Left forelimb (tissue), 1 donor: ENCODE data around the gene SMYD3.

Experiments used
- DNase-seq: peaks from one replicate; pipeline ENCODE4 v3.0.0-alpha.2; 2018; ENCODE audit warnings: low spot score

SMYD3 gene

DNA sequence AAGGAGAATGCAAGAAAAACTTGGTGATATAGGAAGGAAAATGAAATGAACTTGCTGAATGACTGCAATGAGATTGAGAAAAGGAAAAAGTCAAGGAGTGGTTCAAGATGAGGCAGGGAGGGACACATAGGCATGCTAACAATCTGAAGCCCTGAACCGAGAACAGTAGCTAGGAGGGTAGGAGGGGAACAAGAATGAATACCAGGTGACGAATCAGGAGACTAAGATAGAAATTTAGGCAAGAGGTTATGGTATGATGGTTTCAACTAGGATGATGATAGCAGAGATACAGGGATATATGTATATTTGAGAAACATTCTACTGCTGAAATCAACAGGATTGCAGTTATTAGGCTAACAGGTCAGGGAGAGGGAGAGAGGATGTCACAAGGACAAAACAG, 44.1 kb downstream of the SMYD3 start:
- DNase-seq, result no peak

DNA sequence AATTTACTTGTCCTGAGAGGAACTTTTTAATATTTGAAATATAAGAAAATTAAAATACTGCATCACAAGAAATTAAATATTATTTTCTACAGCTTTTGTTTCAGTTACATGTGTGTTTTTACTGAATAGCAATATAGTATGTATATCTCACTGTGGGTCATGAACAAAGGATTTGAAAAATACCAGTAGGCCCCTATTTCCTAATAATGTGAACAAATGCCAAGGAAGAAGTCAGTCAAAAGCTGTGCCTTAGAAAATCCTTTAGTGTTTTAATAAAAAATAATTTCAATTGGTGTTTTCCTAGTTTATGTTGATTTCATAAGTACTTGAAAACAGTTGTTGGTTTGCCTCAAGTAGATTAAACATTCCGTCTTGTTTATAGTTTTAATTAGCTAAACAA, 46.7 kb downstream of the SMYD3 start:
- no peak for DNase-seq

DNA sequence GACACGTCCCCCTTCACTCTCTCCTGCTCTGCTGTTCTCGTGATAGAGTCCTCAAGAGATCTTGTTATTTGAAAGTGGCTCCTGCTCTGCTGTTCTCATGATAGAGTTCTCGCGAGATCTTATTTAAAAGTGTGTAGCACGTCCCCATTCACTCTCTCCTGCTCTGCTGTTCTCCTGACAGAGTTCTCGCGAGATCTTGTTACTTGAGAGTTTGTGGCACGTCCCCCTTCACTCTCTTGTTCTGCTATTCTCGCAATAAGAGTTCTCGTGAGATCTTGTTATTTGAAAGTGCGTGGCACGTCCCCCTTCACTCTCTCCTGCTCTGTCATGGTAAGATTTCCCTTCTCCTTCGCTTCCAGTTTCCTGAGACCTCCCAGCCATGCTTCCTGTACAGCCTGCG, 47.9 kb downstream of the SMYD3 start:
- no peak for DNase-seq

DNA sequence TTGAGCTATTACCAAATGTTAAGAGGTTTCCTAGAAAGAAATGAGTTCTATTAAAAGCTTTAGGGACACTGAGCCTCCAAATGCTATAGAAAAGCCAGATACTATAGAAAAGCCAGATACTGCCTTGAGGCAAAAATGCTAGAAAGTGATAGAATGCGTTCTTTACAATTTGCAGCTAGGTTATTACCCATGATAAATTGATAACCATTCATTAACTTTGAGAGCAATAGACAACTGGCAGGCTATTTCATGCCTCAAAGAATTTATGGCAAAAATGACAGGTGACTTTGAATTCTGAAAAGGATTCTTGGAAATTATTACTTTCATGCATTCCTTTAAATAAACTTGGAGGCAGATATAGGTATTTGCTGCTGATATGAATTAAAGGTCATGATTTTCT, 51.6 kb downstream of the SMYD3 start:
- DNase-seq, result no peak

DNA sequence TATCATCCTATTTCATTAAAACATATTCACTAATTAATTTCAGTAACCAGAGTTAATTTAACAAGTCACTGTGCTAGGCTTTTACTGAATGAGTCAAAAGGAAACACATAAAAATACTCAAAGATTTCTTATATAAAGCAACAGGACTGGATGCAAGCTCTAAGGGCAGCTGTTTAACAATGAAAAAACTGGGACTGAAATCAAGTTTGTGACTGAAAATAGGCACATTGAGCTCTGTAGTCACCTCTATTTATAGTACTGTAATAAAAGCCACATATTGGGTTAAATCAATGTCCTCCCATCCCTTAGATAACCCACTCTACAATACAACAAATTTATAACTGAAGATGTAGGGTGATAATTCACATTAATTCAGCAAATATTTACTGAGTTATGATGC, 52.4 kb downstream of the SMYD3 start:
- DNase-seq, result no peak

DNA sequence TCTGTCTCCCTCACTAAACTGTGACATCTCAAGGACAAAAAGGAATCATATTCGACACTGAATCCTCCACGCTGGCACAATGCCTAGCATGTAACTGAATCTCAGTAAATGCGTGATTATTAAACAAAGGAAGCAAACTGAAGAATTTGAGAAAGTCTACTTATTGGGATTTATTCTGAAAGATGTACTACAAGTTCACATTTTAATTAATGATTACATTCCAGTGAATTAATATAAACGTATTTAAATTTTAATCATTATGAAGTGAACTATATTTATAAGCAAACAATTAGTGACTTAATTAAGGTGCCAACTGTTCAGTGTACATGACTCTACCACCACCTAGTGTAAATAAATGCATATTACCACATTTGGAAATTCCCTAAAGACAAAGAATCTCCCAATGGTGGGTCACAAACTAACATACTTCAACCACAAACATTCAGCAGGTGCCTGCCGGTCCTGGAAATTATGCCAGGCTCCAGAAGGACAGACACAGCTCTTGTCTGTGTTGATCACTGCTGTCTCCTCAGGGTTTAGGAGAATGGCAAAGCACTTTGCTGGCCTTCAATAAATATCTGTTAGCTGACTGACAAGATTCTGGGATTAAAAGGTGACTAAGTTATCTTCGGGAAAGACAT, 56.3 kb downstream of the SMYD3 start:
- DNase-seq, result no peak

DNA sequence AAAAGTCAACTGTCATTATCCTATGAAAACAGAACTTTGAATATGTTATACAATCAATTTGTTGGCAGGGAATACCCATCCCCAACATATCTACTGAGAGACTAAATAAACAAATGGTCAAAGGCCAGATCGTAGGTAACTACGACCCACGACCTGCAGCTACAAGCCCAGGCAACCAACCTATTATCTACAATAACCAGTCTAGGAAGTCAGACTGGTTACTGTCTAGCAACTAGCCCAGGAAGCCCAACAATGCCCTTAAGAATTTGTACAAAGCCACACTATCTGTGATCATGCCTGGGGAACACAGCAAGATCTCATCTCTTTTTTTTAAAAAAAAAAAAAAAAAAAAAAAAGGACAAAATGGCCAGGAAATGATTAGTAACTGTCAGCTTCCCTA, 58.7 kb downstream of the SMYD3 start:
- DNase-seq, result no peak

DNA sequence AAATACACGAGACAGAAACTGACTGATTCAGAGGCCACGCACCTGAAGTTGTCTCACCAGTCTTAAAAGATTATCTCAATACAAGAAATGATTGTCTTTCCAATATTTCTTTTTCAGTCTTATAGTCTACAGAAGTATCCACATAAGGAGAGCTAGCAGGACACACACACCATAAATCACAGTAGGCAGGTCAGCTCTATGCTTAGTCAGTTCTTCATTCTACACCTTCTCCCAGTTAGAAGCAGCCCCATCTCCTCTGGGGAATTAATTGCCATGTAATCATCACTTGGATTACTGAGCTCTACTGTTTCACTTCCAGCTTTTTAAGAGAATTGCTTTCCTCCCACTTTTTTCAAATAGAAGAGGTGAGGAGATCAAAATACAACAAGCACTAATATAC, 59.6 kb downstream of the SMYD3 start:
- no peak for DNase-seq

DNA sequence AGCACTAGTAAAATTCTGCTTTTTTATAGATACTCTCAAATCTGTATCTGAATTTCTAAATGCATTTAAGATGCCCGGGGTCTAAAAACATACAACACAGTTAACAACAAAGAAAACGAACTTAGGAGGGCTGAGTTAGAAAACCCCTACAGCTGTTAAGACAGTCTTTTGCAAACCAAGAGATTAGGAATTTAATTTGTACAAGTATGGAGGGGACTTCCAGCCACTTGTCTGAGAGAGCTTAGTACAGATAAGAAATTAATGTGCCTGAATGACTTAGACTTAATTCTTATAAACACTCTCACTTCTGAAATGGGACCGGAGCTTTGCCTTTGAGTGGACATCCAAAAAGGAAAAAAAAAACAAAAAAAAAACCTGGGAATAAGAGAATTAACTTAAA, 61.6 kb downstream of the SMYD3 start:
- DNase-seq, result no peak

DNA sequence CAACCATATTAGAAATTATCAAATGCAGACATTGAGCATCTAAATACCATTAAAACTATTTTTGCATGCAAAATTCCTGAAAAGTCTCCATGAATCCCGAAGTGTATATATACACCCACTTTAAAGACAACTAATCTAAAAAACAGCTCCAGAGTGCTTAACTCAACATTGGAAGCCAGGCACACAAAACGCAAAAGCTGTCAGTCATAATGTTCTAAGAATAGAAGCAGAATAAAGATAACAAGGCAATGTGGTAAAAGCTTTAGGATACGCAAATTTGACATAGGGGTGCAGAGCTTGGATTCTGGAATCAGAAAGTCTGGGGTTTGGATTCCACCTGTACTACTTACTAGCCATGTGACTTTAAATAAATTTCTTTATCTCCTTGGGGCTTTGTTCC, 62.5 kb downstream of the SMYD3 start:
- no peak for DNase-seq

DNA sequence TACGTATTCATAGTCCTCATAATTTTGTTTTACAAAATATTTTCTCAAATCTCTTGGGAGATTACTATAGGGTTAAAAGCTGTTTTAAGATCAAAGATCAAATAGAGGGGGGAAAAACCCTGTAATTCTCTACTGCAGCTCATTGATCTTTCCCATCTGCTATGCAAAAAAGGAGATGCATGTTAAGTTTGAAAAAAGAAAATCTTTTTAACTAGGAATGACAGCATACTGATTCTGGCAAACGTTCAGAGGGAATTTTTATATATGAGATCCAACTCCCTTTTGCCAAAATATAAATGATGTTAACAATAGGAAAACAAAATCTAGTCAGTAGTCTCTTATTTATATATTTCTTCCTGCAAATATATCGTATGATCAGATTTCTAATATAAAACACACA, 69.1 kb downstream of the SMYD3 start:
- DNase-seq, result no peak

DNA sequence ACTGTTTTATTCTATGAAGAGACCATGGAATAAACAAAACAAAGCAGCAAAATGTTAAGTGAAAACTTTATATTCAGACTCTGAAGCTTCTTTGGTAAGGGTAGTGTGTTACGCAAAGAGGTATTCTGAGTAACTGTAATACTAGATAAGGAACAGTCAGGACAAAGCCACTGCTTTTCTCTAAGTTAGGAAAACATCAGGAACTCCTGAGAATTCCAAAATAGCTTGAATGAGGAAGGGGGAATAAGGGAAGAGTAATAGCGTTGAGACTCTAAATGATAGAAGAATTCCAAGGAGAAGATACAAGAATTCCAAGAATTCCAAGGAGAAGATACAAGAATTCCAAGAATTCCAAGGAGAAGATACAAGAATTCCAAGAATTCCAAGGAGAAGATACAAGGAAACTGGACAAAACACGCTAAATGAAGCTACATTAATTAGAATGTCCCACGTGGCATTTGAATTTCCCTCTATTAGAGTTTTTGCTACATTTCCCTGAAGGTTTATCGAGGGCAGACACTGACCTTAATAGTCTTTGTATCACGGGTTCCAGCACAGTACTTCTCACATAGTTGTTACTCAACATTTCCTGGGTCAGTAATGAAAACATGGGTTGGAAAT, 71.5 kb downstream of the SMYD3 start:
- DNase-seq, result no peak

DNA sequence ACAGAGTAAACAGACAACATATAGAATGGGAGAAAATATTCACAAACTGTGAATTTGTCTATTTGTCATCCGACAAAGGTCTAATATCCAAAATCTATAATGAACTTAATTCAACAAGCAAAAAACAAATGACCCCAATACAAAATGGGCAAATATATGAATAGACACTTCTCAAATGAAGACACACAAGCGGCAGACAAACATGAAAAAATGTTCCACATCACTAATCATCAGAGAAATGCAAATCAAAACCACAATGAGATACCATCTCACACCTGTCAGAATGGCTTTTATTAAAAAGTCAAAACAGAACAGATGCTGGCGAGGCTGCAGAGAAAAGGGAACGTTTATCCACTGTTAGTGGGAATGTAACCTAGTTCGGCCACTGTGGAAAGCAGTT, 72.7 kb downstream of the SMYD3 start:
- DNase-seq, result no peak

DNA sequence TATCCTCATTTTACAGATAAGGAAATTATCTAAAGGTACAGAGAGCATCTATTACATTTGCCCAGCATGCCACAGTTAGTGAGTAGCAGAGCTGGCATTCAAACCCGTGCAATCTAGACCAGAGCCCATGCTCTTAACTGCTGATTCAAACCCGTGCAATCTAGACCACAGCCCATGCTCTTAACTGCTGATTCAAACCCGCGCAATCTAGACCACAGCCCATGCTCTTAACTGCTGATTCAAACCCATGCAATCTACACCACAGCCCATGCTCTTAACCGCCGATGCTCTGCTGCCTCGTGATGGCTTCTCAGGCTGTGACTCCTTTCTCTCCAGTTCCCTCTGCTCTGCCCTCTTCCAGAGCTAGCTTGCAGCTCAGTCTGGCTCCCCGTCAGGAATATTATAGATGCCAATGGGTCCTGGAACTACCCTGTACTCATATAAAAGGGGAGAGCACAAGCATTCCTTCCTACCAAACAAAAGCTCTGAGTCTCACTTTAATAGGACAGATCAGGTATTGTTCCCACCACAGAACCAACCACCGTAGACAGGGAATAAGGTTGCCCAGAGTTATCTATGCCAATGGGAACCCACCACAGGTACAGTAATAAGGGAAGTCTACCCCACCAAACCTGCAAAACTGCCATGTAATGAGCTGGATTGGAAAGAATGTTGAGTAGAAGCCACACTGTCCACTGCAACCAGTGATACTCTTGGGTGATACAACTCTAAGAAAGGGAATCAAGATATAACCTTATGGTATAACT, 78.4 kb downstream of the SMYD3 start:
- DNase-seq, result no peak

DNA sequence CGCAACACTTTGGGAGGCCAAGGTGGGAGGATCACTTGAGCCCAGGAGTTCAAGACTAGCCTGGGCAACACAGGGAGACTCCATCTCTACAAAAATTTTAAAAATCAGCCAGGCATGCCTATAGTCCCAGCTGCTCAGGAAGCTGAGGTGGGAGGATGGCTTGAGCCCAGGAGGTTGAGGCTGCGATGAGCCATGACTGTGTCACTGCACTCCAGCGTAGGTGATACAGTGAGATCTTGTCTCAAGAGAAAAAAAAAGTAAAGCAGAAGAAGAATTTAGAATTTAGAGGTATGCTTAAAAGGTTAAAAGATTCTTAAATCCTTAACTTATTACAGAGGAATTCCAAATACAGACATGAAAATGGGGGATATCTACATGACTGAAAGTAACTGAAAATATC, 79.5 kb downstream of the SMYD3 start:
- DNase-seq, result no peak

DNA sequence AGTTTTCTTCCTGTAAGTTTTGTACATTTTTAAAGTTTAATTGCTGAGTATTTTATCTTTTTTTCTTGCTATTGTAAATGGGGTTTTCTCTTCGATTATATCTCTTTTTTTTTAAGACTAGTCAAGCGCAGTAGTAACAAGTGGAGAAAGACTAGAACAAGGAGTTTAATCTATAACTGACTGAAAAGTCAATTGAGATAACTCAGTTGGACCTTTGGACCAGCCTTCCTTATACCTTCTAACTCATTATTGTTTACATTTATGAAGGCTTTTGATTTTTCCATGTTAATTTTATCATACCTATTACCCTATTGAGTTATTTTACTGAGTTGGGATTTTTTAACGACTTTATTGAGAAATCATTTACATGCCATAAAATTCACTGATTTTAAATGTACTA, 81.2 kb downstream of the SMYD3 start:
- DNase-seq, result no peak

DNA sequence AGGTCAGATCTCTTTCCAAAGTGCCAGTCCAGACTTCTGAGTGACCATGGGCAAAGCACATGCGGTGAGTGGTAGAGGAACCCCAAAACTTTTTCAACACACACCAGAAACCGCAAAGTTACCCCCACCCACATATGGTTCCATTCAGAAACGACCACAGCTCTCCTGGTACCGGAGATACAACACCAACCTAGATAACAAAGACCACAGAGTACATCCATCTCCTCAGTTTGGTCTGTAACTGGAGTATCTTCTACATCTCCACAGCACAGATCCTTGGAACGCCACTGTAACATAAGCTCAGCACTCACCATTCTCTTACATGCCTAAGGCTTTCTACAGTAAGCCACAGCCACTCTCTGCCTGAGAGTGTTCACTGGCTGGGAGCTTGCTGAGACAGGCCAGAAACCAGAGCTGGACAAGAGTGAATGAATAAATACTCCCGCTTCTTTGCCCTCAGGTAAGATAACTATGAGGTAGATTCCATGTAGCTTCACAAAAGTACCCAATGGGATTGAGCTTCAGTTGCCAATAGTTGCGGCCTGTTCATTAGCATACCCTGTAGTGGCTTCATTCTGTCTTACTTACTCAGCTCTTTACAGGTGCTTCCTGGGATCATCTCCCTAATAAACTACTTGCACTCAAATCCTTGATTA, 81.8 kb downstream of the SMYD3 start:
- no peak for DNase-seq

DNA sequence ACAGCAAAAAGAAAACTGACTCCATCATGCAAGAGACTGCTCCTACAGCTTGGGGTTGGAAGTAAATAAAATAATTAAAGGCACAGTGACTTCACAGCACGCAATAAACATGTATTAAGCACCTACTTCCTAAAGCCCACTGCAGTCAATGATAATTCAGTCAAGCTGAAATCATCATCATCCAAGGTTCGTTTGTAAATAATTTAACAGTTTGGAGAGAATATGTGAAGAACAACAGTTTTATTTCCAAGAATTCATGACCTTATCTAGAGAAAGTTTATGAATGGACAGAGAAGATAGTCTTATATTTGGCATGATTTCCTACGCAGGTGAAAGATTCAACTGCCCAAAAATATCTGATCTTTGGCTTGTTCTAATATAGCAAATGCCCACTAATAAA, 86.8 kb downstream of the SMYD3 start:
- no peak for DNase-seq

DNA sequence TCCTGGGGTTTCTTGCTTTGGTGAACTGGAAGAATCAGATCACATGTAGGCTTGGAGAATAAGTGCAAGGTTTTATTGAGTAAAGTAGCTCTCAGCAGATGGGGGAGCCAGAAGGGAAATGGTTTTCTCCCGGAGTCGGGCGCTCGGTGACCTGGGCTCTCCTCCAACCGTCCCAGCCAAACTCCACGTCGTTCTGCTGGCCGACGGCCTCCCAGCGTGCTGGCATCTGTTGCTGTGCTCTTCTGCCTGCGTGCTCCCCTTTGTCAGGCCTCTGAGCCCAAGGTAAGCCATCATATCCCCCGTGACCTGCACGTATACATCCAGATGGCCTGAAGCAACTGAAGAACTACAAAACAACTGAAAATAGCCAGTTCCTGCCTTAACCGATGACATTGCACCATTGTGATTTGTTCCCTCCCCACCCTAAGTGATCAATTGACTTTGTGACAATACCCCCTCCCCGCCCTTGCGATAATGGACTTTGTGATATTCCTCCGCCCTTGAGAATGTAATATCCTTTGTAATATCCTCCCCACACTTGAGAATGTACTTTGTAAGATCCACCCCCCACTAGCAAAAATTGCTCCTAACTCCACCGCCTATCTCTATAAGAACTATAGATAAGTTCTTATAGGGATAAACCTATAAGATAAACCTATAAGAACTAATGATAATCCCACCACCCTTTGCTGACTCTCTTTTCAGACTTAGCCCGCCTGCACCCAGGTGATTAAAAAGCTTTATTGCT, 88.3 kb downstream of the SMYD3 start:
- DNase-seq, result no peak

DNA sequence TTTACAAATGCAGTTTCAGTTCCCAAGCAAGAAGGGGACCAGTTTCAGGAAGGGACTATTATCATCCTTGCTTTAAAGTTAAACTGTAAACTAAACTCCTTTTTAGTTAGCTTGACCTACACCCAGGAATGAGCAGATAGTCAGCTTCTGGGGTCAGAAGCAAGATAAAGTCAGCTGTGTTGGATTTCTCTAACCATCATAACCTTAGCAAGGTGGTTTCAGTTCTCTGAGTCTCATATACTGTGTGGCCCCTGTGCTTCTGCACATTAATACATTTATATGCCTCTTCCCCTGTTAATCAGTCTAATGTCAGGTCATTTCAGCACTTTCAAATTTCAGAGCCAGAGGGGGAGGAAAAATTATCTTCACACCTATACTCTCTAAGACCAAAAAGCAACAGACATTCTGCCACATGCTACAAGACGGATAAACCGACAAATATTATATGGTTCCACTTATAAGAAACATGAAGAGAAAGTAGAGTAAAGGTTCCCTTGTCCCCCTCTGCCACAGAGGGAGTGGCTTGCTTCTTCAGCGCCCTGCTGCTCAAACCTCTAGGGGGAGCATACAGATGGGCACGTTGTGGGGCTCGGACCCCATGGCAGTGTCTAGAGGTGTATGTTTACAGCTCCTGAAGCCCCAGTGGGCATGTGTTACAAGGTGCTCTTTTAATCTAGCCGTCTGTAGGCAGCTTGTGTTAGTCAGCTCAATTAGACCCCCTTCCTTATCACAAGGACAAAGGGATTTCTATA, 89.1 kb downstream of the SMYD3 start:
- DNase-seq, result no peak

DNA sequence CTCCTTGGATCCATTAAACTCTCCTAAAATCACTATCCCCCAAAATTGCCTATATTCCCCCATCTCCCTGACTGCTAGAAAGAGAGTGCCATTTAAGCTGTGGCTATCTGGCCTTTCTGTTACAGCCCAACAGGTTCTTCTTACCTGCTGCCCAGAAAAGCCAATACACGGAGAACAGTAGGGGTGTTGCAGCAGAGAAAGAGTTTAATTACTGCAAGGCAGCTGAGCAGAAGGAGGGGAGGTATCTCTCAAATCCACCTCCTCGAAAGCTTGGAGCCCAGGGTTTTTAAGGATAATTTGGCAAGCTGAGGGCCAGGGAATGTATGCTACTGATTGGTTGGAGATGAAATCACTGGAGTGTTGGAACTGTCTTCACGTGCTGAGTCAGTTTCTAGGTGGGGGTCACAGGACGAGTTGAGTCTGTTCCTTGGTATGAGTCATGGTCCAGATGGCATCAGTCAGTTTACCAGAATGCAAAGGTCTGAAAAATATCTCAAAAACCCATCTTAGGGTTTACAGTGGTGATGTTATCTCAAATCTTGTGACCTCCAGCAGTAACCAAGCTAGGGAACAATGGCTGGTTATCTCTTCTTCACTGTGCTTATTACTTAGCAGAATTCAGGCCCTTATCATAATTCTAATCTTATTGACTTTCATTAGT, 89.8 kb downstream of the SMYD3 start:
- no peak for DNase-seq
